ENCODE results near the gene TWSG1. TPM values are rescaled to one million over a fixed set of nuclear protein-coding genes. Genes with fewer than 3 reads are reported as not detected.
"Not testable (repeated sequence)": the region's sequence is repeated elsewhere in the genome, so short reads cannot be mapped to it uniquely, and the experiment has no call there.

Gene TWSG1
- total and polyA plus RNA-seq, 2 donors from 2014 or later = 16.9 to 50.1 TPM

- Histone ChIP-seq H3K27ac (ENCODE audit: low read depth in 2 of 2, low read length in 2 of 2) (no peak overlapping the region), H3K9ac (ENCODE audit: low read length in 3 of 3) (no peak overlapping the region), H3K9me3 (ENCODE audit: control insufficient read depth in 2 of 3, insufficient read depth in 1 of 3, low read length in 3 of 3) (no peaks in the 10 kb centered on the region), H3K36me3 (ENCODE audit: control insufficient read depth in 2 of 3, insufficient read depth in 3 of 3, low read length in 3 of 3) (no peaks in the 10 kb centered on the region), H3K4me3 (ENCODE audit: low read length in 3 of 3) (no peak overlapping the region), H3K27me3 (ENCODE audit: control insufficient read depth, insufficient read depth, low read length) (no peaks in the 10 kb centered on the region), H3K4me1 (ENCODE audit: control insufficient read depth in 2 of 3, insufficient read depth in 2 of 3, low read depth in 1 of 3, low read length in 3 of 3) (no peaks in the 10 kb centered on the region)
- intact Hi-C loops (cut with DNase I) = no loop called here
- DNase-seq = peak in 1 of 5 donors; percentile 33
- no peak for TF ChIP-seq CTCF (IDR thresholded peaks at IDR 0.05; ENCODE audit: borderline replicate concordance, extremely low read depth, insufficient read depth)
- no peak for FAIRE-seq
Observed at GRCh38 chr18:9428301-9428706, 93.7 kb downstream of the TWSG1 start.

- Histone ChIP-seq H3K27ac (ENCODE audit: low read depth in 2 of 2, low read length in 2 of 2) (no peak overlapping the region), H3K4me3 (ENCODE audit: low read length in 3 of 3) (no peak overlapping the region), H3K9ac (ENCODE audit: low read length in 3 of 3) (no peak overlapping the region), H3K9me3 (ENCODE audit: control insufficient read depth in 2 of 3, insufficient read depth in 1 of 3, low read length in 3 of 3) (no peaks in the 10 kb centered on the region), H3K4me1 (ENCODE audit: control insufficient read depth in 2 of 3, insufficient read depth in 2 of 3, low read depth in 1 of 3, low read length in 3 of 3) (no peaks in the 10 kb centered on the region), H3K27me3 (ENCODE audit: control insufficient read depth, insufficient read depth, low read length) (no peaks in the 10 kb centered on the region), H3K36me3 (ENCODE audit: control insufficient read depth in 2 of 3, insufficient read depth in 3 of 3, low read length in 3 of 3) (no peaks in the 10 kb centered on the region)
- no peak for FAIRE-seq
- TF ChIP-seq CTCF (IDR thresholded peaks at IDR 0.05; ENCODE audit: borderline replicate concordance, extremely low read depth, insufficient read depth) = no peak
- intact Hi-C loops (cut with DNase I) = no loop called here
- no peak for DNase-seq
Observed at GRCh38 chr18:9428862-9429661, 94.5 kb downstream of the TWSG1 start.

GRCh38 chr18:9429662-9429993, 95.1 kb downstream of the TWSG1 start:
- Histone ChIP-seq H3K9ac (ENCODE audit: low read length in 3 of 3) (no peak overlapping the region), H3K9me3 (ENCODE audit: control insufficient read depth in 2 of 3, insufficient read depth in 1 of 3, low read length in 3 of 3) (no peaks in the 10 kb centered on the region), H3K4me3 (ENCODE audit: low read length in 3 of 3) (no peak overlapping the region), H3K27ac (ENCODE audit: low read depth in 2 of 2, low read length in 2 of 2) (no peak overlapping the region), H3K4me1 (ENCODE audit: control insufficient read depth in 2 of 3, insufficient read depth in 2 of 3, low read depth in 1 of 3, low read length in 3 of 3) (no peaks in the 10 kb centered on the region), H3K27me3 (ENCODE audit: control insufficient read depth, insufficient read depth, low read length) (no peaks in the 10 kb centered on the region), H3K36me3 (ENCODE audit: control insufficient read depth in 2 of 3, insufficient read depth in 3 of 3, low read length in 3 of 3) (no peaks in the 10 kb centered on the region)
- FAIRE-seq = no peak
- intact Hi-C loops (cut with DNase I) = no loop called here
- no peak for DNase-seq
- TF ChIP-seq CTCF (IDR thresholded peaks at IDR 0.05; ENCODE audit: borderline replicate concordance, extremely low read depth, insufficient read depth) = no peak

- H3K27me3 ChIP-seq (ENCODE audit: control insufficient read depth, insufficient read depth, low read length); H3K9me3 ChIP-seq (ENCODE audit: control insufficient read depth in 2 of 3, insufficient read depth in 1 of 3, low read length in 3 of 3); H3K36me3 ChIP-seq (ENCODE audit: control insufficient read depth in 2 of 3, insufficient read depth in 3 of 3, low read length in 3 of 3); H3K9ac ChIP-seq (ENCODE audit: low read length in 3 of 3); FAIRE-seq; DNase-seq; H3K27ac ChIP-seq (ENCODE audit: low read depth in 2 of 2, low read length in 2 of 2); H3K4me3 ChIP-seq (ENCODE audit: low read length in 3 of 3); intact Hi-C loops (cut with DNase I); H3K4me1 ChIP-seq (ENCODE audit: control insufficient read depth in 2 of 3, insufficient read depth in 2 of 3, low read depth in 1 of 3, low read length in 3 of 3): not testable (repeated sequence)
Observed at GRCh38 chr18:9430315-9430714, 95.7 kb downstream of the TWSG1 start.

All from kidney (tissue), 14 donors.